GM04503 (cell line): ENCODE results near the gene MT1X.

Experiments
- DNase-seq: peaks from one replicate; pipeline ENCODE4 v3.0.0-alpha.2; 2012; ENCODE audit warnings: low read depth

MT1X gene

GRCh38 chr16:56679078-56679730, 3.1 kb upstream of the MT1X start:
- DNase-seq, result no peak

GRCh38 chr16:56679818-56680217, 2.5 kb upstream of the MT1X start:
- DNase-seq, result no peak

GRCh38 chr16:56682703-56683397, 580 bp downstream of the MT1X start:
- DNase-seq, result no peak

- no peak for DNase-seq
These were observed 1.3 kb downstream of the MT1X start for GRCh38 chr16:56683424-56684172.

- DNase-seq, result no peak
These were observed 2.1 kb downstream of the MT1X start for GRCh38 chr16:56684256-56684925.

- DNase-seq, result no peak
These were observed 2.8 kb downstream of the MT1X start for GRCh38 chr16:56684926-56685590.

GRCh38 chr16:56686758-56687157, 4.5 kb downstream of the MT1X start:
- no peak for DNase-seq

- DNase-seq, result no peak
These were observed 6.5 kb downstream of the MT1X start for GRCh38 chr16:56688762-56689161.

- no peak for DNase-seq
These were observed 6.9 kb downstream of the MT1X start for GRCh38 chr16:56689171-56689570.

GRCh38 chr16:56690420-56691122, 8.3 kb downstream of the MT1X start:
- no peak for DNase-seq

GRCh38 chr16:56691885-56692284, 9.6 kb downstream of the MT1X start:
- no peak for DNase-seq

GRCh38 chr16:56695246-56695645, 13.0 kb downstream of the MT1X start:
- no peak for DNase-seq

- DNase-seq, result no peak
These were observed 15.3 kb downstream of the MT1X start for GRCh38 chr16:56697456-56698155.

- no peak for DNase-seq
These were observed 17.9 kb downstream of the MT1X start for GRCh38 chr16:56700195-56700594.

- DNase-seq, result no peak
These were observed 18.4 kb downstream of the MT1X start for GRCh38 chr16:56700631-56701030.

GRCh38 chr16:56701534-56701933, 19.3 kb downstream of the MT1X start:
- DNase-seq, result no peak

GRCh38 chr16:56702836-56703235, 20.6 kb downstream of the MT1X start:
- no peak for DNase-seq

GRCh38 chr16:56708525-56709442, 26.5 kb downstream of the MT1X start:
- DNase-seq, result no peak

- no peak for DNase-seq
These were observed 27.3 kb downstream of the MT1X start for GRCh38 chr16:56709443-56710040.
